ENCODE measurements around the gene HTN3. TPM values are rescaled to one million over a fixed set of nuclear protein-coding genes. Genes with fewer than 3 reads are reported as not detected.
"Not testable (repeated sequence)": the region's sequence is repeated elsewhere in the genome, so short reads cannot be mapped to it uniquely, and the experiment has no call there.

Gene HTN3
- total and polyA plus RNA-seq, 2 donors (not counting 1 experiment from before 2014, with no cell fraction given) = not detected

DNA sequence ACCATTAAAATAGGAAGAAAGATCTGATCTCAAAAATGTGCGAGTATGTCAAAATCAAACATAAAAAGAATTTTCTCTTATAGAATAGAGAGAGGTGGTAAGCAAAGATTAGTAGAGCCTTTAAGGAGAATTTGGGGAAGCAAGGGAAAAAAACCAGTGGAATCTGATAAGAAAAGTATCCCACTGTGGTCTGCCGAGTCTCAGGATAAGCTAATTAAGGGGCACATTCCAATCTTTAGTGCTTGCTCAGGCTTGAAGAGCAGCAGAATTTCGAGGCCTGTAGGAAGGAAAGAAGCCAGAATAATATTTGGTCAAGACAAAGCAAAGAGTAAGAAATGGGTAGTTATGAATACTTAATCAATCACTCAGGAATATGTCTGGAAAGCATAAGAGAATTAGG lies 19.5 kb upstream of the HTN3 start:
- Histone ChIP-seq H2AFZ (ENCODE audit: low read length) (no peak overlapping the region), H3K36me3 (ENCODE audit: control insufficient read depth, insufficient read depth, low read length) (no peaks in the 10 kb centered on the region), H3K4me1 (ENCODE audit: control insufficient read depth, extremely low read depth, insufficient read depth, low read length) (no peaks in the 10 kb centered on the region), H3K9me3 (ENCODE audit: control insufficient read depth, insufficient read depth, low read depth, low read length) (no peaks in the 10 kb centered on the region), H3K4me2 (ENCODE audit: extremely low read depth, insufficient read depth, low read length) (no peak overlapping the region), H4K20me1 (ENCODE audit: control insufficient read depth, extremely low read depth, insufficient read depth, low read length) (no peaks in the 10 kb centered on the region), H3K4me3 (replicated peaks in 1 of 4; ENCODE audit: control extremely low read depth in 1 of 4, insufficient read depth in 1 of 4, low read depth in 3 of 4, low read length in 4 of 4) (no peak overlapping the region), H3K27me3 (ENCODE audit: control insufficient read depth, insufficient read depth, low read length) (no peaks in the 10 kb centered on the region), H3K79me2 (ENCODE audit: control insufficient read depth, insufficient read depth, low read length) (no peaks in the 10 kb centered on the region), H3K9ac (ENCODE audit: insufficient read depth, low read length) (no peak overlapping the region), H3K27ac (ENCODE audit: insufficient read depth, low read length) (no peak overlapping the region)
- no peak for DNase-seq (ENCODE audit: low read depth in 2 of 2)
- TF ChIP-seq, protein P1, sequence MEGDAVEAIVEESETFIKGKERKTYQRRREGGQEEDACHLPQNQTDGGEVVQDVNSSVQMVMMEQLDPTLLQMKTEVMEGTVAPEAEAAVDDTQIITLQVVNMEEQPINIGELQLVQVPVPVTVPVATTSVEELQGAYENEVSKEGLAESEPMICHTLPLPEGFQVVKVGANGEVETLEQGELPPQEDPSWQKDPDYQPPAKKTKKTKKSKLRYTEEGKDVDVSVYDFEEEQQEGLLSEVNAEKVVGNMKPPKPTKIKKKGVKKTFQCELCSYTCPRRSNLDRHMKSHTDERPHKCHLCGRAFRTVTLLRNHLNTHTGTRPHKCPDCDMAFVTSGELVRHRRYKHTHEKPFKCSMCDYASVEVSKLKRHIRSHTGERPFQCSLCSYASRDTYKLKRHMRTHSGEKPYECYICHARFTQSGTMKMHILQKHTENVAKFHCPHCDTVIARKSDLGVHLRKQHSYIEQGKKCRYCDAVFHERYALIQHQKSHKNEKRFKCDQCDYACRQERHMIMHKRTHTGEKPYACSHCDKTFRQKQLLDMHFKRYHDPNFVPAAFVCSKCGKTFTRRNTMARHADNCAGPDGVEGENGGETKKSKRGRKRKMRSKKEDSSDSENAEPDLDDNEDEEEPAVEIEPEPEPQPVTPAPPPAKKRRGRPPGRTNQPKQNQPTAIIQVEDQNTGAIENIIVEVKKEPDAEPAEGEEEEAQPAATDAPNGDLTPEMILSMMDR (conservative IDR thresholded peaks at IDR 0.05 in 1 of 2, IDR thresholded peaks at IDR 0.05 in 1 of 2; ENCODE audit: low read depth in 1 of 2, low read length in 2 of 2) = no peak
- TF ChIP-seq EZH2 (IDR thresholded peaks at IDR 0.05; ENCODE audit: low read length, missing control alignments) = no peak

DNA sequence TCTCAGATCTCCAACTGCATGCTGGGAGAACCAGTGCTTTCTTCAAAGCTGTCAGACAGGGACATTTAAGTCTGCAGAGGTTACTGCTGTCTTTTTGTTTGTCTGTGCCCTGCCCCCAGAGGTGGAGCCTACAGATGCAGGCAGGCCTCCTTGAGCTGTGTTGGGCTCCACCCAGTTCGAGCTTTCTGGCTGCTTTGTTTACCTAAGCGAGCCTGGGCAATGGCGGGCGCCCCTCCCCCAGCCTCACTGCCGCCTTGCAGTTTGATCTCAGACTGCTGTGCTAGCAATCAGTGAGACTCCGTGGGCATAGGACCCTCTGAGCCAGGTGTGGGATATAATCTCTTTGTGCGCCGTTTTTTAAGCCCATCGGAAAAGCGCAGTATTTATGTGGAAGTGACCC lies 9.3 kb upstream of the HTN3 start:
- not testable (repeated sequence) for H3K27ac ChIP-seq (ENCODE audit: insufficient read depth, low read length); H3K4me1 ChIP-seq (ENCODE audit: control insufficient read depth, extremely low read depth, insufficient read depth, low read length)

DNA sequence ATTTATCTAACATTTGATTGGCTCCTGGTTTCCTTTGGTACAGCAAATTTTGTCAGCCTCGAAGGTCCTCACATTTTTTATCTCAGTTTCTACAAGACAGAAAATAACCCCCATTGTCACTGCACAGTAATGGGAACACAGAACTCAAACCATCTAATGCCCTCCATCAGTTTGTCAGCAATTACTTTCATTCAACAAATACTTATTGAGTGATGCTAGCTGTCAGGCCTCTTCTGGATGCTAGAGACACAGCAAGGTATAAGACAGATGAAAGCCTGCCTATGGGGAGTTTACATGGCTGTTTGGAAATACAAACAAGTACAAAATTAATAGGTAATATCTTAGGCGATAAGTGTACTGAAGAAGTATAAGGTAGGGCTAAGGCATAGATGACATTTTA lies 5.0 kb upstream of the HTN3 start:
- H3K27me3 ChIP-seq (ENCODE audit: control insufficient read depth, insufficient read depth, low read length) = no peaks in the 10 kb centered on the region
- DNase-seq (ENCODE audit: low read depth in 2 of 2) = no peak
- H3K4me1 ChIP-seq (ENCODE audit: control insufficient read depth, extremely low read depth, insufficient read depth, low read length) = no peaks in the 10 kb centered on the region
- H3K4me3 ChIP-seq (replicated peaks in 1 of 4; ENCODE audit: control extremely low read depth in 1 of 4, insufficient read depth in 1 of 4, low read depth in 3 of 4, low read length in 4 of 4) = no peak overlapping the region
- no peak for TF ChIP-seq EZH2 (IDR thresholded peaks at IDR 0.05; ENCODE audit: low read length, missing control alignments)
- TF ChIP-seq, protein P1 (conservative IDR thresholded peaks at IDR 0.05 in 1 of 2, IDR thresholded peaks at IDR 0.05 in 1 of 2; ENCODE audit: low read depth in 1 of 2, low read length in 2 of 2) = no peak
- no peaks in the 10 kb centered on the region for H3K36me3 ChIP-seq (ENCODE audit: control insufficient read depth, insufficient read depth, low read length)
- H3K4me2 ChIP-seq (ENCODE audit: extremely low read depth, insufficient read depth, low read length) = no peak overlapping the region
- H3K9me3 ChIP-seq (ENCODE audit: control insufficient read depth, insufficient read depth, low read depth, low read length) = no peaks in the 10 kb centered on the region
- no peak overlapping the region for H3K9ac ChIP-seq (ENCODE audit: insufficient read depth, low read length)
- H4K20me1 ChIP-seq (ENCODE audit: control insufficient read depth, extremely low read depth, insufficient read depth, low read length) = no peaks in the 10 kb centered on the region
- no peak overlapping the region for H3K27ac ChIP-seq (ENCODE audit: insufficient read depth, low read length)
- no peak overlapping the region for H2AFZ ChIP-seq (ENCODE audit: low read length)
- no peaks in the 10 kb centered on the region for H3K79me2 ChIP-seq (ENCODE audit: control insufficient read depth, insufficient read depth, low read length)

More for the DNA sequence above, 9.3 kb upstream of the HTN3 start:
- not testable (repeated sequence) for H3K79me2 ChIP-seq (ENCODE audit: control insufficient read depth, insufficient read depth, low read length); H3K9ac ChIP-seq (ENCODE audit: insufficient read depth, low read length); H3K36me3 ChIP-seq (ENCODE audit: control insufficient read depth, insufficient read depth, low read length); H3K9me3 ChIP-seq (ENCODE audit: control insufficient read depth, insufficient read depth, low read depth, low read length); H3K4me3 ChIP-seq (replicated peaks in 1 of 4; ENCODE audit: control extremely low read depth in 1 of 4, insufficient read depth in 1 of 4, low read depth in 3 of 4, low read length in 4 of 4); DNase-seq (ENCODE audit: low read depth in 2 of 2); H3K4me2 ChIP-seq (ENCODE audit: extremely low read depth, insufficient read depth, low read length); H3K27me3 ChIP-seq (ENCODE audit: control insufficient read depth, insufficient read depth, low read length); H2AFZ ChIP-seq (ENCODE audit: low read length); H4K20me1 ChIP-seq (ENCODE audit: control insufficient read depth, extremely low read depth, insufficient read depth, low read length)
